GM13977 (cell line): ENCODE results near the gene POLDIP2.

ENCODE experiments used
- DNase-seq: peaks from one replicate; pipeline ENCODE4 v3.0.0; 2012; ENCODE audit warnings: low spot score
- CTCF ChIP-seq: IDR thresholded peaks from 2 replicates; pipeline ENCODE4 v1.5.1; 2012; ENCODE audit warnings: mild to moderate bottlenecking, control low read depth; ENCODE audit not compliant: insufficient read depth; ENCODE audit errors: extremely low read depth, missing control alignments
- in situ Hi-C: fragments of 300-500 bp; cut with MboI; formaldehyde crosslinking; loops from one replicate; pipeline ENCODE4 v1.12.0; 2022; ENCODE audit warnings: low sequenced_read_pairs, low pct_unique_long_range_greater_than_20kb, mixed read lengths, inconsistent platforms; ENCODE audit not compliant: unreplicated experiment

The POLDIP2 gene

GRCh38 chr17:28357061-28357900, at the start of gene POLDIP2:
POLDIP2 (minus strand) TSS chr17:28357527; CDS start chr17:28357448, 79 bp downstream.
- no peak for TF ChIP-seq CTCF
- in situ Hi-C loops: no loop called here
- DNase-seq: peak; percentile 98

- TF ChIP-seq CTCF: no peak
- no peak for DNase-seq
Measured at GRCh38 chr17:28406473-28406814, 49.1 kb upstream of the POLDIP2 start.

GRCh38 chr17:28405632-28406472, 48.5 kb upstream of the POLDIP2 start, which contains the start of gene SLC46A1:
SLC46A1 (minus strand) TSS chr17:28406212; CDS start chr17:28406114, 98 bp downstream.
- in situ Hi-C loops: no loop called here
- DNase-seq: peak; percentile 90
- no peak for TF ChIP-seq CTCF

More at GRCh38 chr17:28406473-28406814, 49.1 kb upstream of the POLDIP2 start:
- in situ Hi-C loops: no loop called here

GRCh38 chr17:28404812-28405570, 47.7 kb upstream of the POLDIP2 start:
- in situ Hi-C loops: no loop called here
- no peak for TF ChIP-seq CTCF
- DNase-seq: no peak

- no peak for DNase-seq
- no peak for TF ChIP-seq CTCF
- in situ Hi-C loops: no loop called here
Measured at GRCh38 chr17:28404461-28404811, 47.1 kb upstream of the POLDIP2 start.

- DNase-seq: no peak
- no peak for TF ChIP-seq CTCF
- in situ Hi-C loops: no loop called here
Measured at GRCh38 chr17:28404007-28404406, 46.7 kb upstream of the POLDIP2 start.
